ENCODE measurements around the gene ADARB2.

DNA sequence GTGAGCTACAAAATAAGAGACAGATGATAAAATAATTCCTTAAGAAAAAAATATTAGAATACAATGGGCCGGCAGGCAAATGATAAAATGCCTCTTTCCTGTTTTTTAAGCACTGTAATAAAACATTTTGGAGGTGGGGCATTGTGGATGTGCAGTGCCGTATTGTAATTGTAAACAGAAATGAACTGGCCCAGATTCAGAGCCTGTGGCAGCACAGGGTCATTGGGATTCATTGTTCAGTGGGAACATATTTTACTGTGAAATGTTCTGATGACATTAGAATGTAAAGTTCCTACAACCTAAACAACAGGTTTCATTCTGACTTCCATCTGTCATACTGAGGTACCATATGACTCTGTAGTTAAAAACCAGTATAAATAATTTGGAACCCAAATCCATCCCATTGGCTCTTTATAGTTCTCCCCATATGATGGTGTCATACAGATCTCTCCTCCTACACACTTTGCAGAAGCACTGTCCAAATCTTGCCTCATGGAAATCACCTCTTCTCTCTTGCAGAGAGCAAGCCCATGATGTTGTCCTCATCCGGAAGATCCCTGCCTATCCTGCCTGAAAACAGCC is 416.5 kb downstream of the ADARB2 start:
- TF ChIP-seq SP1 (IDR thresholded peaks at IDR 0.05) (no peak), LEF1 (IDR thresholded peaks at IDR 0.05; ENCODE audit: borderline replicate concordance) (no peak), ARNT (IDR thresholded peaks at IDR 0.05) (no peak), TARDBP (IDR thresholded peaks at IDR 0.05) (no peak)

Measured in HEK293T (cell line).